ENCODE results near the gene ACTRT3. TPM values are rescaled to one million over a fixed set of nuclear protein-coding genes. Genes with fewer than 3 reads are reported as not detected.

ACTRT3 gene
- total RNA-seq, 1 donor from 2014 or later: 1.5 TPM

DNA sequence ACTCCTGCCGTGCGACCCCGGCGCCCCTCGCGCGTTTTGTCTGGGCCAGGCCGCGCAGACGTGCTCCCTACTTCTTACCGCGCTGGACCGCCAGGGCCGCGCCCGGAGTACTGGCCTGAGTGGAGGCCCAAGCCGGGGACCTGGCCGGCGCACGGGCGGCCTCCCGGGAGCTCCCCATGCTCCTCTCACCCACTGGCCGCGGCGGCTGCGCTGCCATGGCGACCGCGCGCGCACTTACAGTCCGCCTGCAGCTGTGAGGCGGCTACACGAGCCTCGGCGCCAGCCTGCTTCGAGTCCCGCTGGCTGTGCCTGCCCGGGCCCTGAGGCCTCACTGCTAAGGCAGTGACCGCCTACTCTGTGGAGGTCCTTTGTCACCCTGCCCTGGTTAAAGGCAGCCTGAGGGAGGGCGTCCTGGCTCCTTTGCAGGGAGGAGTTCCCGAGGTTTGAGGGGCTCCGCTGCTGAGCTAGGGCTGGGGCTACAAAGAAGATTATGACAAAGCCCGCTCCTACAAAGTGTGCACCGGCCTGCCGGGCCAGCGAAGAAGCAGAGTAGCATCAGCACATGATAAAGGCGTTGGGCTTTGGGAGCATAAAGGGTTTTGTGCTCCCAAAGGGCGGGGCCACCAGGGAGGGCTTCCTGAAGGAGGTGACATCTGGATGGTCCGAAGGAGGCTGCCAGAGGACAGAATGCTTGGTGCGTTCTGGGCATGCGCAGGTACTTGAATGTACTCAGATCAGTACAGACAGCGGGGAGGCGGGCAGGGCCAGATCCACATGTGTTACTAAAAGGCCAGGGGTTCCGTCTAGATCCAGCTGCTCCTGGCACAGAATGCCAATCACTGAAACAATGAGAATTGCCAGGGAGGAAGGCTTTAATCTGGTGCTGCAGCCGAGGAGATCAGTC lies 43.2 kb upstream of the ACTRT3 start, which contains the start of the genes LRRC34 and LRRIQ4:
Gene LRRC34, minus strand, starts transcription at position 573 of the 904 bp plus-strand sequence. Its CDS starts 356 bp downstream, at position 217.
Gene LRRIQ4, plus strand, starts transcription at position 539 of the 904 bp plus-strand sequence. CDS start 9,052 bp downstream, outside the sequence.
- Mint-ChIP-seq H3K27me3 (ENCODE audit: low read depth) (no peaks in the 10 kb centered on the region), H3K36me3 (ENCODE audit: low read depth) (peaks cover 13% of the 10 kb centered on the region)

DNA sequence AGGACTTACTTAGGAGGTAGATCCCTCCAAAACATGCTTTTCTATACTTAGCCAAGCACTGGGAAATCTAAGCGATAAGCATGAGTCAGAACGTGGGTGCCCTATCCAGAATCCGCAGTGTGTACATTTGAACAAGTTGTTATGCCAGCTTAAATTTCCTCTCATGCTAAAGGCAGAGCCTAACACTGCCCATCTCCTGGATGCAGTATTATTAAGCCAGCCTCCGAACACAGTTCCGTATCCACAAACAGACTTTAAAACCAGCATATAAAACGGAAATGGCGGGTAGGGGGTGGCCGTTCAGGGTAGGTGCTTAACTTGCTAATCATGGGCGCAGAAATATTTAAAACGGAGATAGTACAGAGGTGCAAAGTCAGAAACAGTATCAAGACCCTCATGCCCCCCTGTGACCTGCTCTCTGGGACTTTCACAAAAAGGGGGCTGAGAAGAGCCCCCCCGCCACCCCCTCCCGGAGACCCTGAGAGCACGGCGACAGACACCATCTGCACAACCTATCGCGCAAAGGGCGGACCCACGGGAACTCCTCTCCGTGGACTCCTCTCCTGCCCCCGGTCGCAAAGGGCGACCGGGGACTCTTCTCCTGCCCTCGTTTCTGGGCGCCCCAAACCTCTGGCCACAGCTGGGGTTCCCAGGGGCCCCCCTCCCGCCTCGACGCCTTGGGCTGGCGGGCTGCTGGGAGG lies 42.4 kb upstream of the ACTRT3 start:
- Mint-ChIP-seq H3K9me3 (peaks cover 11% of the 10 kb centered on the region), H3K27ac (ENCODE audit: unreplicated experiment) (peak overlapping the region; percentile 94), H3K36me3 (ENCODE audit: low read depth) (peaks cover 13% of the 10 kb centered on the region), H3K27me3 (ENCODE audit: low read depth) (no peaks in the 10 kb centered on the region), H3K4me3 (peak overlapping the region; percentile 97), H3K4me1 (peaks cover 28% of the 10 kb centered on the region)
- no peak for DNase-seq (ENCODE audit: low read depth, low spot score)
- TF ChIP-seq CTCF (conservative IDR thresholded peaks at IDR 0.05): no peak

More for the DNA sequence above, 43.2 kb upstream of the ACTRT3 start, which contains the start of the genes LRRC34 and LRRIQ4:
- Mint-ChIP-seq H3K9me3 (peaks cover 11% of the 10 kb centered on the region), H3K4me3 (peak within 1 kb of the TSS; percentile 97), H3K27ac (ENCODE audit: unreplicated experiment) (peak within 1 kb of the TSS; percentile 94), H3K4me1 (peaks cover 28% of the 10 kb centered on the region)
- peak; percentile 12 for TF ChIP-seq CTCF (conservative IDR thresholded peaks at IDR 0.05)
- DNase-seq (ENCODE audit: low read depth, low spot score): peak; percentile 67

DNA sequence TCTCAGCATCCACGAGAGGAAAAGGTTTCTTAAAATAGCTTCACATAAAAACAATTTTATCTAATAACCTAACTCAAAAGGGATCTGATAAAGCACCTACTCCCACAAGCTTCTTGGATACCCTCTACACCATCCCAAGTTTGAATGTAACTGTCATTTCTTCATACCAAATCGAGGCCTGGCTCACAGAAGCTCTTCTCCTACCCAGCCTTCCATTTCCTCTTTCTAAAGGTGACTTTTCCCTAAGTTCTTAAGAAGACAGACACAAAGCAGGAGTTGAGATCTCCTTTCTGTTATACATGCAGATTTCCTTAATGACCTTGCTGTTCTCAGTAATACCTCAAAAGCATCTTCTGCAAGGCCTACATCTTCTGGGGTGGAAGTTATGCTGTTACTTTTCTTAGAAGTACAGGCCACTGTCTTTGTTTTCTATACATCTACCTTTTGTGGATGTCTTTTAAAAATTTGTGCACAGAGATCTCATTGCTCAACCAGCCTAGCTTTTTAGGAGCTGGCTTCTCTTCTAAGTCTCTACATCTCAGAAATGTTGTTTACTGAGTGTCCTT lies 40.0 kb upstream of the ACTRT3 start:
- Mint-ChIP-seq H3K27ac (ENCODE audit: unreplicated experiment) (no peak overlapping the region), H3K36me3 (ENCODE audit: low read depth) (peaks cover 9% of the 10 kb centered on the region), H3K9me3 (peaks cover 4% of the 10 kb centered on the region), H3K4me1 (peaks cover 28% of the 10 kb centered on the region), H3K27me3 (ENCODE audit: low read depth) (no peaks in the 10 kb centered on the region), H3K4me3 (peak overlapping the region; percentile 31)
- no peak for DNase-seq (ENCODE audit: low read depth, low spot score)
- TF ChIP-seq CTCF (conservative IDR thresholded peaks at IDR 0.05): no peak

DNA sequence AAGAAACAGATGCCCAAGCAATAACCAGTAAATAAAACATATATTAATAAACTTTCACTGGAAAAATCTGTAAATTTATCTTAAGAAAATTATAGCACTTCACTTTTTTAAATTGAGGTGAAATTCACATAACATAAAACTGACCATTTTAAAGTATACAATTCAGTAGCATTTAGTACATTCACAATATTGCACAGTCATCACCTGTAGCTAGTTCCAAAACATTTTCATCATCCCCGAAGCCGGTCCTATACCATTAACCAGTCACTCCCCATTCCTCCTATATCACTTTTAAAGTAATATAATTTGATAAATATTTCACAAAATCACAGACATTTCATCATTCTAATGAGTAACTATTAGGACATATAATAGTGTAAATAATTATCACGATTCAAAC lies 35.3 kb upstream of the ACTRT3 start:
- no peak for DNase-seq (ENCODE audit: low read depth, low spot score)
- H3K27ac Mint-ChIP-seq (ENCODE audit: unreplicated experiment): no peak overlapping the region
- H3K4me3 Mint-ChIP-seq: no peak overlapping the region

More for the DNA sequence above, 35.3 kb upstream of the ACTRT3 start:
- no peak for TF ChIP-seq CTCF (conservative IDR thresholded peaks at IDR 0.05)
- H3K4me1 Mint-ChIP-seq: peaks cover 4% of the 10 kb centered on the region
- H3K27me3 Mint-ChIP-seq (ENCODE audit: low read depth): no peaks in the 10 kb centered on the region
- H3K36me3 Mint-ChIP-seq (ENCODE audit: low read depth): peaks cover 7% of the 10 kb centered on the region
- H3K9me3 Mint-ChIP-seq: no peaks in the 10 kb centered on the region
